Activated CD4-positive, CD25-positive, alpha-beta regulatory T cell treated with anti-CD3 and anti-CD28 coated beads, Interleukin-2, amount 50 U/mL, for 24 hours (primary cell): ENCODE data around the gene TSSC4.

ENCODE experiments used
- ATAC-seq, 2 donors: fragments of 150-1000 bp; cut with Tn5 transposase; one replicate each; pipeline ENCODE4 v1.10.0; 2021; ENCODE audit warnings: mild to moderate bottlenecking in 1 of 2, moderate library complexity in 1 of 2

Gene TSSC4

GRCh38 chr11:2419638-2420501, 19.3 kb downstream of the TSSC4 start:
- no peak for ATAC-seq

GRCh38 chr11:2420502-2421225, 20.1 kb downstream of the TSSC4 start:
- ATAC-seq: peak; percentile 93 to 96

GRCh38 chr11:2421226-2421994, 20.9 kb downstream of the TSSC4 start:
- ATAC-seq: no peak

GRCh38 chr11:2421996-2422395, 21.4 kb downstream of the TSSC4 start:
- ATAC-seq: no peak

- ATAC-seq: no peak
Observed at GRCh38 chr11:2422461-2423156, 22.1 kb downstream of the TSSC4 start.

GRCh38 chr11:2423157-2424025, 22.8 kb downstream of the TSSC4 start:
- ATAC-seq: no peak

GRCh38 chr11:2424811-2425495, 24.4 kb downstream of the TSSC4 start:
- ATAC-seq: no peak

- no peak for ATAC-seq
Observed at GRCh38 chr11:2425506-2425905, 25.0 kb downstream of the TSSC4 start.

- ATAC-seq: no peak
Observed at GRCh38 chr11:2426221-2426620, 25.7 kb downstream of the TSSC4 start.

GRCh38 chr11:2426826-2427521, 26.4 kb downstream of the TSSC4 start:
- ATAC-seq: no peak

- no peak for ATAC-seq
Observed at GRCh38 chr11:2427721-2428321, 27.3 kb downstream of the TSSC4 start.

GRCh38 chr11:2428322-2428795, 27.8 kb downstream of the TSSC4 start:
- peak; percentile 84 to 89 for ATAC-seq

- ATAC-seq: no peak
Observed at GRCh38 chr11:2431395-2431794, 30.8 kb downstream of the TSSC4 start.

- no peak for ATAC-seq
Observed at GRCh38 chr11:2432171-2432621, 31.6 kb downstream of the TSSC4 start.

- no peak for ATAC-seq
Observed at GRCh38 chr11:2432628-2433071, 32.1 kb downstream of the TSSC4 start.

- no peak for ATAC-seq
Observed at GRCh38 chr11:2433106-2433925, 32.8 kb downstream of the TSSC4 start.

GRCh38 chr11:2434008-2434407, 33.5 kb downstream of the TSSC4 start:
- no peak for ATAC-seq

- no peak for ATAC-seq
Observed at GRCh38 chr11:2434506-2435255, 34.1 kb downstream of the TSSC4 start.
